ENCODE data around the gene HDAC4. TPM values are rescaled to one million over a fixed set of nuclear protein-coding genes. Genes with fewer than 3 reads are reported as not detected.

The HDAC4 gene
- total RNA-seq, 1 experiment from 2014 or later = 32.0 TPM

DNA sequence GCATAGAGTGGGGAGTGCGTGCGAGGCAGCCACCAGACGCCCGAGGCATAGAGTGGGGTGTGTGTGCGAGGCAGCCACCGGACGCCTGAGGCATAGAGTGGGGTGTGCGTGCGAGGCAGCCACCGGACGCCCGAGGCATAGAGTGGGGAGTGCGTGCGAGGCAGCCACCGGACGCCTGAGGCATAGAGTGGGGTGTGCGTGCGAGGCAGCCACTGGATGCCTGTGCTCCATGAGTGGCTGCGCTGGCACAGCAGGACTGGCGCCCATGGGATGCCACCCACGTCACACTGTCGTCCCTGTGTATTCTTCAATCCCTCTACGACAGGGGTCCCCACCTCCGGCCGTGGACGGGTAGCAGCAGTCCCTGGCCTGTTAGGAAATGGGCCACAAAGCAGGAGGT, 221.9 kb downstream of the HDAC4 start:
- no peak overlapping the region for H3K18ac ChIP-seq (ENCODE audit: insufficient read length, low read depth, low read length)
- no peak overlapping the region for H3K4me2 ChIP-seq (ENCODE audit: insufficient read depth, insufficient read length, low read length)
- Mint-ChIP-seq H3K27me3 (ENCODE audit: low read depth) (no peaks in the 10 kb centered on the region), H3K36me3 (ENCODE audit: insufficient read depth in 1 of 3, low read depth in 3 of 3) (peaks cover 53 to 57% (median 53%) of the 10 kb centered on the region in 3 experiments), H3K27ac (peak overlapping the region in 1 of 3 experiments; percentile 57; a peak in 1 of 7 replicates), H3K4me1 (peaks cover 9% of the 10 kb centered on the region in 2 experiments; a peak in 3 of 4 replicates), H3K4me3 (no peak overlapping the region), H3K9me3 (peaks cover 19 to 29% of the 10 kb centered on the region in 2 experiments)
- H2AK5ac ChIP-seq (ENCODE audit: insufficient read length, low read length) = no peak overlapping the region
- no peak overlapping the region for H3K56ac ChIP-seq (ENCODE audit: insufficient read length, low read depth, low read length)
- H4K20me1 ChIP-seq (ENCODE audit: control insufficient read depth, insufficient read depth, insufficient read length) = no peaks in the 10 kb centered on the region
- no peaks in the 10 kb centered on the region for H3K79me2 ChIP-seq (ENCODE audit: insufficient read depth, low read length)
- no peak overlapping the region for H3K27ac ChIP-seq (ENCODE audit: insufficient read length, low read depth, low read length)
- H3K4me1 ChIP-seq (ENCODE audit: insufficient read depth, low read length) = no peaks in the 10 kb centered on the region
- H4K5ac ChIP-seq (ENCODE audit: insufficient read length, low read depth, low read length) = no peak overlapping the region
- no peak for DNase-seq
- no peak overlapping the region for H3K23ac ChIP-seq (ENCODE audit: insufficient read length, low read depth, low read length)
- TF ChIP-seq, protein P1, sequence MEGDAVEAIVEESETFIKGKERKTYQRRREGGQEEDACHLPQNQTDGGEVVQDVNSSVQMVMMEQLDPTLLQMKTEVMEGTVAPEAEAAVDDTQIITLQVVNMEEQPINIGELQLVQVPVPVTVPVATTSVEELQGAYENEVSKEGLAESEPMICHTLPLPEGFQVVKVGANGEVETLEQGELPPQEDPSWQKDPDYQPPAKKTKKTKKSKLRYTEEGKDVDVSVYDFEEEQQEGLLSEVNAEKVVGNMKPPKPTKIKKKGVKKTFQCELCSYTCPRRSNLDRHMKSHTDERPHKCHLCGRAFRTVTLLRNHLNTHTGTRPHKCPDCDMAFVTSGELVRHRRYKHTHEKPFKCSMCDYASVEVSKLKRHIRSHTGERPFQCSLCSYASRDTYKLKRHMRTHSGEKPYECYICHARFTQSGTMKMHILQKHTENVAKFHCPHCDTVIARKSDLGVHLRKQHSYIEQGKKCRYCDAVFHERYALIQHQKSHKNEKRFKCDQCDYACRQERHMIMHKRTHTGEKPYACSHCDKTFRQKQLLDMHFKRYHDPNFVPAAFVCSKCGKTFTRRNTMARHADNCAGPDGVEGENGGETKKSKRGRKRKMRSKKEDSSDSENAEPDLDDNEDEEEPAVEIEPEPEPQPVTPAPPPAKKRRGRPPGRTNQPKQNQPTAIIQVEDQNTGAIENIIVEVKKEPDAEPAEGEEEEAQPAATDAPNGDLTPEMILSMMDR (conservative IDR thresholded peaks at IDR 0.05) = no peak
- H4K91ac ChIP-seq (ENCODE audit: insufficient read length, low read depth, low read length) = no peak overlapping the region
- H3K9me3 ChIP-seq (ENCODE audit: control insufficient read depth, low read depth, low read length) = peaks cover 5% of the 10 kb centered on the region
- no peak overlapping the region for H3K9ac ChIP-seq (ENCODE audit: extremely low read depth, insufficient read length, low read length)
- H2BK5ac ChIP-seq (ENCODE audit: insufficient read length, low read length) = no peak overlapping the region
- no peaks in the 10 kb centered on the region for H3K79me1 ChIP-seq (ENCODE audit: insufficient read depth, low read depth, low read length, poor library complexity, severe bottlenecking)
- no peak overlapping the region for H3K4ac ChIP-seq (ENCODE audit: low read depth, low read length)
- no CpG with 5 or more reads among the region's 26 CpGs for WGBS (ENCODE audit: extremely low coverage, insufficient read length, low lambda C conversion rate)
- H2BK12ac ChIP-seq (ENCODE audit: insufficient read length, low read depth, low read length) = no peak overlapping the region
- H3K23me2 ChIP-seq (ENCODE audit: insufficient read length, low read depth, low read length, poor library complexity, severe bottlenecking) = no peaks in the 10 kb centered on the region
- no peaks in the 10 kb centered on the region for H3K27me3 ChIP-seq (ENCODE audit: insufficient read depth, low read length)
- H2BK15ac ChIP-seq (ENCODE audit: low read depth, low read length) = no peak overlapping the region
- H2BK20ac ChIP-seq (ENCODE audit: low read depth, low read length, poor library complexity, severe bottlenecking) = no peak overlapping the region
- H3T11ph ChIP-seq (ENCODE audit: low read length) = no peak overlapping the region
- no peak overlapping the region for H2BK120ac ChIP-seq (ENCODE audit: low read depth, low read length, poor library complexity, severe bottlenecking)
- no peak overlapping the region for H2AFZ ChIP-seq (ENCODE audit: low read length)
- no peak overlapping the region for H3K14ac ChIP-seq (ENCODE audit: insufficient read depth, low read length)
- no peak overlapping the region for H4K8ac ChIP-seq (replicated peaks; ENCODE audit: insufficient read length, low read depth, low read length)
